ENCODE results near the gene ROCK1. TPM values are rescaled to one million over a fixed set of nuclear protein-coding genes. Genes with fewer than 3 reads are reported as not detected.
"Not testable (repeated sequence)": the region's sequence is repeated elsewhere in the genome, so short reads cannot be mapped to it uniquely, and the experiment has no call there.

The ROCK1 gene
- polyA plus RNA-seq, 4 donors = 6.8 to 42.3 (median 12.4) TPM

GRCh38 chr18:21031845-21032244 is 79.8 kb downstream of the ROCK1 start:
- Histone ChIP-seq H3K27ac (ENCODE audit: low read depth in 1 of 3, low read length in 2 of 3) (no peak overlapping the region), H3K4me1 (ENCODE audit: control insufficient read depth in 3 of 3, insufficient read depth in 2 of 3, low read depth in 1 of 3, low read length in 2 of 3) (no peaks in the 10 kb centered on the region), H3K4me3 (ENCODE audit: low read depth in 1 of 3, low read length in 3 of 3) (no peak overlapping the region), H3K36me3 (ENCODE audit: control insufficient read depth in 3 of 3, insufficient read depth in 2 of 3, low read depth in 1 of 3, low read length in 3 of 3) (peaks cover 0 to 11% (median 2%) of the 10 kb centered on the region in 3 donors), H3K9me3 (ENCODE audit: control insufficient read depth in 2 of 2, insufficient read depth in 1 of 2, low read depth in 1 of 2, low read length in 1 of 2) (peaks cover 0 to 9% of the 10 kb centered on the region in 2 donors), H3K27me3 (ENCODE audit: control insufficient read depth in 3 of 3, insufficient read depth in 3 of 3, low read length in 3 of 3) (no peaks in the 10 kb centered on the region)
- no peak for FAIRE-seq
- no peak for DNase-seq

GRCh38 chr18:21018257-21018656 is 93.4 kb downstream of the ROCK1 start:
- WGBS, 3 donors = 99% methylated on average over 13 of the region's 13 CpGs
- not testable (repeated sequence) for H3K9me3 ChIP-seq (ENCODE audit: control insufficient read depth in 2 of 2, insufficient read depth in 1 of 2, low read depth in 1 of 2, low read length in 1 of 2); H3K4me3 ChIP-seq (ENCODE audit: low read depth in 1 of 3, low read length in 3 of 3); DNase-seq; H3K27ac ChIP-seq (ENCODE audit: low read depth in 1 of 3, low read length in 2 of 3); FAIRE-seq; H3K27me3 ChIP-seq (ENCODE audit: control insufficient read depth in 3 of 3, insufficient read depth in 3 of 3, low read length in 3 of 3); H3K4me1 ChIP-seq (ENCODE audit: control insufficient read depth in 3 of 3, insufficient read depth in 2 of 3, low read depth in 1 of 3, low read length in 2 of 3)
- peaks cover 5 to 29% (median 12%) of the 10 kb centered on the region in 3 donors for H3K36me3 ChIP-seq (ENCODE audit: control insufficient read depth in 3 of 3, insufficient read depth in 2 of 3, low read depth in 1 of 3, low read length in 3 of 3)

- peaks cover 0 to 18% of the 10 kb centered on the region in 2 donors for H3K9me3 ChIP-seq (ENCODE audit: control insufficient read depth in 2 of 2, insufficient read depth in 1 of 2, low read depth in 1 of 2, low read length in 1 of 2)
- H3K36me3 ChIP-seq (ENCODE audit: control insufficient read depth in 3 of 3, insufficient read depth in 2 of 3, low read depth in 1 of 3, low read length in 3 of 3) = peaks cover 3 to 27% (median 11%) of the 10 kb centered on the region in 3 donors
- H3K27ac ChIP-seq (ENCODE audit: low read depth in 1 of 3, low read length in 2 of 3) = no peak overlapping the region
- H3K27me3 ChIP-seq (ENCODE audit: control insufficient read depth in 3 of 3, insufficient read depth in 3 of 3, low read length in 3 of 3) = no peaks in the 10 kb centered on the region
- FAIRE-seq (no peak), DNase-seq (no peak)
- H3K4me1 ChIP-seq (ENCODE audit: control insufficient read depth in 3 of 3, insufficient read depth in 2 of 3, low read depth in 1 of 3, low read length in 2 of 3) = no peaks in the 10 kb centered on the region
- H3K4me3 ChIP-seq (ENCODE audit: low read depth in 1 of 3, low read length in 3 of 3) = no peak overlapping the region
Measured at GRCh38 chr18:21012308-21012707, 99.3 kb downstream of the ROCK1 start.

GRCh38 chr18:21004726-21005125 is 106.9 kb downstream of the ROCK1 start:
- no peak overlapping the region for H3K4me3 ChIP-seq (ENCODE audit: low read depth in 1 of 3, low read length in 3 of 3)
- no peaks in the 10 kb centered on the region for H3K9me3 ChIP-seq (ENCODE audit: control insufficient read depth in 2 of 2, insufficient read depth in 1 of 2, low read depth in 1 of 2, low read length in 1 of 2)
- no peaks in the 10 kb centered on the region for H3K4me1 ChIP-seq (ENCODE audit: control insufficient read depth in 3 of 3, insufficient read depth in 2 of 3, low read depth in 1 of 3, low read length in 2 of 3)
- DNase-seq (peak in 1 of 2 donors; percentile 12), FAIRE-seq (no peak)
- H3K36me3 ChIP-seq (ENCODE audit: control insufficient read depth in 3 of 3, insufficient read depth in 2 of 3, low read depth in 1 of 3, low read length in 3 of 3) = peaks cover 0 to 10% (median 4%) of the 10 kb centered on the region in 3 donors
- peak overlapping the region in 1 of 3 donors; percentile 32 for H3K27ac ChIP-seq (ENCODE audit: low read depth in 1 of 3, low read length in 2 of 3)
- no peaks in the 10 kb centered on the region for H3K27me3 ChIP-seq (ENCODE audit: control insufficient read depth in 3 of 3, insufficient read depth in 3 of 3, low read length in 3 of 3)

- no peaks in the 10 kb centered on the region for H3K4me1 ChIP-seq (ENCODE audit: control insufficient read depth in 3 of 3, insufficient read depth in 2 of 3, low read depth in 1 of 3, low read length in 2 of 3)
- H3K36me3 ChIP-seq (ENCODE audit: control insufficient read depth in 3 of 3, insufficient read depth in 2 of 3, low read depth in 1 of 3, low read length in 3 of 3) = peaks cover 0 to 12% (median 3%) of the 10 kb centered on the region in 3 donors
- H3K27me3 ChIP-seq (ENCODE audit: control insufficient read depth in 3 of 3, insufficient read depth in 3 of 3, low read length in 3 of 3) = no peaks in the 10 kb centered on the region
- DNase-seq (no peak), FAIRE-seq (no peak)
- no peak overlapping the region for H3K27ac ChIP-seq (ENCODE audit: low read depth in 1 of 3, low read length in 2 of 3)
- no peaks in the 10 kb centered on the region for H3K9me3 ChIP-seq (ENCODE audit: control insufficient read depth in 2 of 2, insufficient read depth in 1 of 2, low read depth in 1 of 2, low read length in 1 of 2)
- H3K4me3 ChIP-seq (ENCODE audit: low read depth in 1 of 3, low read length in 3 of 3) = no peak overlapping the region
Measured at GRCh38 chr18:21000667-21001066, 110.9 kb downstream of the ROCK1 start.

GRCh38 chr18:20997371-20997770 is 114.2 kb downstream of the ROCK1 start:
- Histone ChIP-seq H3K4me1 (ENCODE audit: control insufficient read depth in 3 of 3, insufficient read depth in 2 of 3, low read depth in 1 of 3, low read length in 2 of 3) (no peaks in the 10 kb centered on the region), H3K27me3 (ENCODE audit: control insufficient read depth in 3 of 3, insufficient read depth in 3 of 3, low read length in 3 of 3) (no peaks in the 10 kb centered on the region), H3K36me3 (ENCODE audit: control insufficient read depth in 3 of 3, insufficient read depth in 2 of 3, low read depth in 1 of 3, low read length in 3 of 3) (peaks cover 0 to 18% (median 1%) of the 10 kb centered on the region in 3 donors), H3K9me3 (ENCODE audit: control insufficient read depth in 2 of 2, insufficient read depth in 1 of 2, low read depth in 1 of 2, low read length in 1 of 2) (no peaks in the 10 kb centered on the region), H3K27ac (ENCODE audit: low read depth in 1 of 3, low read length in 2 of 3) (no peak overlapping the region), H3K4me3 (ENCODE audit: low read depth in 1 of 3, low read length in 3 of 3) (no peak overlapping the region)
- DNase-seq (no peak), FAIRE-seq (no peak)

GRCh38 chr18:20996418-20996817 is 115.2 kb downstream of the ROCK1 start:
- H3K4me1 ChIP-seq (ENCODE audit: control insufficient read depth in 3 of 3, insufficient read depth in 2 of 3, low read depth in 1 of 3, low read length in 2 of 3) = no peaks in the 10 kb centered on the region
- no peak overlapping the region for H3K4me3 ChIP-seq (ENCODE audit: low read depth in 1 of 3, low read length in 3 of 3)
- FAIRE-seq (no peak), DNase-seq (no peak)
- H3K27me3 ChIP-seq (ENCODE audit: control insufficient read depth in 3 of 3, insufficient read depth in 3 of 3, low read length in 3 of 3) = no peaks in the 10 kb centered on the region
- H3K36me3 ChIP-seq (ENCODE audit: control insufficient read depth in 3 of 3, insufficient read depth in 2 of 3, low read depth in 1 of 3, low read length in 3 of 3) = peaks cover 2 to 22% (median 3%) of the 10 kb centered on the region in 3 donors
- H3K9me3 ChIP-seq (ENCODE audit: control insufficient read depth in 2 of 2, insufficient read depth in 1 of 2, low read depth in 1 of 2, low read length in 1 of 2) = no peaks in the 10 kb centered on the region
- H3K27ac ChIP-seq (ENCODE audit: low read depth in 1 of 3, low read length in 2 of 3) = no peak overlapping the region
- 91 to 100% (median 96%) methylated on average over 1 of the region's 1 CpG for WGBS, 3 donors

GRCh38 chr18:20988726-20989125 is 122.9 kb downstream of the ROCK1 start:
- H3K36me3 ChIP-seq (ENCODE audit: control insufficient read depth in 3 of 3, insufficient read depth in 2 of 3, low read depth in 1 of 3, low read length in 3 of 3) = peaks cover 4 to 21% (median 6%) of the 10 kb centered on the region in 3 donors
- no peak for FAIRE-seq
- no peaks in the 10 kb centered on the region for H3K9me3 ChIP-seq (ENCODE audit: control insufficient read depth in 2 of 2, insufficient read depth in 1 of 2, low read depth in 1 of 2, low read length in 1 of 2)
- H3K4me1 ChIP-seq (ENCODE audit: control insufficient read depth in 3 of 3, insufficient read depth in 2 of 3, low read depth in 1 of 3, low read length in 2 of 3) = no peaks in the 10 kb centered on the region
- no peaks in the 10 kb centered on the region for H3K27me3 ChIP-seq (ENCODE audit: control insufficient read depth in 3 of 3, insufficient read depth in 3 of 3, low read length in 3 of 3)
- peak; percentile 30 to 43 for DNase-seq
- WGBS, 3 donors = 42 to 65% (median 52%) methylated on average over 3 of the region's 3 CpGs
- H3K4me3 ChIP-seq (ENCODE audit: low read depth in 1 of 3, low read length in 3 of 3) = no peak overlapping the region
- H3K27ac ChIP-seq (ENCODE audit: low read depth in 1 of 3, low read length in 2 of 3) = no peak overlapping the region

- Histone ChIP-seq H3K36me3 (ENCODE audit: control insufficient read depth in 3 of 3, insufficient read depth in 2 of 3, low read depth in 1 of 3, low read length in 3 of 3) (peaks cover 4 to 15% (median 5%) of the 10 kb centered on the region in 3 donors), H3K27ac (ENCODE audit: low read depth in 1 of 3, low read length in 2 of 3) (no peak overlapping the region), H3K27me3 (ENCODE audit: control insufficient read depth in 3 of 3, insufficient read depth in 3 of 3, low read length in 3 of 3) (no peaks in the 10 kb centered on the region), H3K4me1 (ENCODE audit: control insufficient read depth in 3 of 3, insufficient read depth in 2 of 3, low read depth in 1 of 3, low read length in 2 of 3) (no peaks in the 10 kb centered on the region), H3K4me3 (ENCODE audit: low read depth in 1 of 3, low read length in 3 of 3) (no peak overlapping the region), H3K9me3 (ENCODE audit: control insufficient read depth in 2 of 2, insufficient read depth in 1 of 2, low read depth in 1 of 2, low read length in 1 of 2) (no peaks in the 10 kb centered on the region)
- DNase-seq (no peak), FAIRE-seq (no peak)
- 92 to 98% (median 94%) methylated on average over 2 of the region's 2 CpGs for WGBS, 3 donors
Measured at GRCh38 chr18:20975077-20975476, 136.5 kb downstream of the ROCK1 start.

Data from small intestine (tissue), 7 donors.